GM12878 (cell line): ENCODE measurements around the gene BNIP2. TPM values are rescaled to one million over a fixed set of nuclear protein-coding genes. Genes with fewer than 3 reads are reported as not detected.

Source experiments
- ATAC-seq: fragments of 200-7000 bp; cut with Tn5 transposase; 3 replicates; pipeline ENCODE4 v1.9.1; 2020; ENCODE audit warnings: mild to moderate bottlenecking, moderate library complexity
- BruUV-seq: library from RNA; stranded (reverse); fragments of 400-500 nt; replicated peaks from 2 replicates; lab custom pipeline; 2021; lab: Mats Ljungman, UMichigan
- CTCF ChIA-PET: fragments of 300-600 bp; sonication (Branson Sonifier 250); formaldehyde crosslinking; extraction: SDS; loops from one replicate; lab custom pipeline; 2021; ENCODE audit warnings: inconsistent platforms; lab: Yijun Ruan, JAX
- POLR2A ChIA-PET: fragments of 350-600 bp; formaldehyde crosslinking; extraction: SDS; loops from one replicate; lab custom pipeline; 2021; ENCODE audit warnings: inconsistent platforms; lab: Charles Lee
- RAD21 ChIA-PET: fragments of 300-600 bp; sonication (Branson Sonifier 250); formaldehyde crosslinking; loops from one replicate; lab custom pipeline; 2023; ENCODE audit warnings: antibody characterized with exemption; ENCODE audit not compliant: unreplicated experiment; lab: Charles Lee
- SMC1A ChIA-PET: fragments of 300-600 bp; sonication (Branson Sonifier 250); formaldehyde crosslinking; loops from one replicate; lab custom pipeline; 2023; ENCODE audit not compliant: unreplicated experiment, uncharacterized antibody; lab: Charles Lee
- DNase-seq: peaks from one replicate; pipeline ENCODE4 v3.0.0-alpha.2; 2011; ENCODE audit warnings: low read depth, low spot score
- FAIRE-seq: peaks from 3 replicates; lab custom pipeline; 2011; peaks lifted over from hg19 to GRCh38; lab: Jason Lieb, UNC
- H2AFZ ChIP-seq: 2 replicates; pipeline ENCODE4 v1.6.0; 2011; ENCODE audit warnings: low read depth, low read length, control low read depth; ENCODE audit not compliant: control insufficient read depth
- H3K27ac ChIP-seq: 2 replicates; pipeline ENCODE4 v1.5.1; 2011; ENCODE audit warnings: control low read depth; ENCODE audit not compliant: control insufficient read depth, insufficient read depth
- H3K27me3 ChIP-seq, 2 experiments: replicated peaks in 1 of 2; 2 replicates each; pipeline versions ENCODE4 v1.6.0 to v1.6.1; 2011; ENCODE audit warnings: low read length in 1 of 2; ENCODE audit not compliant: control insufficient read depth in 2 of 2, insufficient read depth in 2 of 2
- H3K36me3 ChIP-seq, 2 experiments: 2 replicates each; pipeline ENCODE4 v1.5.1; 2011; ENCODE audit warnings: low read length in 1 of 2; ENCODE audit not compliant: control insufficient read depth in 2 of 2, insufficient read depth in 2 of 2
- H3K4me1 ChIP-seq: 2 replicates; pipeline ENCODE4 v1.6.1; 2011; ENCODE audit warnings: mild to moderate bottlenecking, low read length, moderate library complexity, mixed read lengths; ENCODE audit not compliant: control insufficient read depth, insufficient read depth
- H3K4me2 ChIP-seq: 2 replicates; pipeline ENCODE4 v1.6.0; 2011; ENCODE audit warnings: control low read depth; ENCODE audit not compliant: control insufficient read depth, insufficient read depth
- H3K4me3 ChIP-seq: fragments of 200-600 bp; sonication (generic); 2 replicates; pipeline ENCODE4 v1.5.1; 2016
- H3K79me2 ChIP-seq: 2 replicates; pipeline ENCODE4 v1.6.0; 2011; ENCODE audit warnings: low read length; ENCODE audit not compliant: control insufficient read depth, insufficient read depth
- H3K9ac ChIP-seq: 2 replicates; pipeline ENCODE4 v1.8.0; 2011; ENCODE audit warnings: low read length, control low read depth, mixed read lengths; ENCODE audit not compliant: control insufficient read depth, insufficient read depth
- H3K9me3 ChIP-seq: replicated peaks from 3 replicates; pipeline ENCODE4 v1.5.1; 2011; ENCODE audit warnings: mild to moderate bottlenecking, low read length; ENCODE audit not compliant: control insufficient read depth, insufficient read depth
- H4K20me1 ChIP-seq: 2 replicates; pipeline ENCODE4 v1.6.0; 2011; ENCODE audit not compliant: control insufficient read depth, insufficient read depth
- CBX3 ChIP-seq: fragments of 200-600 bp; sonication (generic); IDR thresholded peaks from 2 replicates; pipeline ENCODE4 v1.6.1; 2016; ENCODE audit warnings: low read depth, borderline replicate concordance
- EGR1 ChIP-seq, 2 experiments: IDR thresholded peaks; 1 replicate in 1 of 2; 2 replicates in 1 of 2; pipeline ENCODE4 v1.6.1; 2011 to 2012; ENCODE audit warnings: low read depth in 2 of 2, low read length in 2 of 2, borderline replicate concordance in 1 of 2, mild to moderate bottlenecking in 1 of 2, moderate library complexity in 1 of 2
- ETV6 ChIP-seq, 2 experiments: fragments of 450-650 bp in 1 of 2; IDR thresholded peaks in 1 of 2; conservative IDR thresholded peaks in 1 of 2; 2 replicates each; pipeline ENCODE4 v1.6.1; 2014; ENCODE audit warnings: antibody characterized with exemption in 1 of 2, borderline replicate concordance in 1 of 2, low read depth in 1 of 2, mild to moderate bottlenecking in 1 of 2, moderate library complexity in 1 of 2
- HDAC2 ChIP-seq: fragments of 200-600 bp; sonication (generic); IDR thresholded peaks from 2 replicates; pipeline ENCODE4 v1.6.1; 2017
- KLF5 ChIP-seq: fragments of 450-650 bp; IDR thresholded peaks from 2 replicates; pipeline ENCODE4 v1.6.1; 2014; ENCODE audit warnings: mild to moderate bottlenecking; ENCODE audit not compliant: partially characterized antibody
- MYC ChIP-seq: IDR thresholded peaks from 2 replicates; pipeline ENCODE4 v1.6.1; 2011; ENCODE audit warnings: mild to moderate bottlenecking, low read length, moderate library complexity, inconsistent platforms; ENCODE audit not compliant: insufficient read depth, insufficient replicate concordance, insufficient read length, severe bottlenecking
- NFXL1 ChIP-seq: fragments of 450-650 bp; IDR thresholded peaks from 2 replicates; pipeline ENCODE4 v1.6.1; 2017; ENCODE audit warnings: antibody characterized with exemption, mild to moderate bottlenecking, borderline replicate concordance
- POU2F2 ChIP-seq: IDR thresholded peaks from 3 replicates; pipeline ENCODE4 v1.6.1; 2011; ENCODE audit warnings: low read depth, mild to moderate bottlenecking, low read length, borderline replicate concordance
- RUNX3 ChIP-seq: IDR thresholded peaks from 2 replicates; pipeline ENCODE4 v1.6.1; 2012; ENCODE audit warnings: low read length, inconsistent platforms
- SREBF2 ChIP-seq: IDR thresholded peaks from 2 replicates; pipeline ENCODE4 v1.6.1; 2012; ENCODE audit warnings: mild to moderate bottlenecking, low read length
- SUZ12 ChIP-seq: fragments of 200-600 bp; sonication (generic); IDR thresholded peaks from one replicate; pipeline ENCODE4 v1.6.1; 2018; ENCODE audit warnings: antibody characterized with exemption, mild to moderate bottlenecking; ENCODE audit not compliant: unreplicated experiment
- TARDBP ChIP-seq: IDR thresholded peaks from 2 replicates; pipeline ENCODE4 v1.6.1; 2016; ENCODE audit warnings: borderline replicate concordance
- ZNF622 ChIP-seq: fragments of 450-650 bp; IDR thresholded peaks from 2 replicates; pipeline ENCODE4 v1.6.1; 2017; ENCODE audit warnings: mild to moderate bottlenecking, inconsistent platforms
- WGBS: methylation state at CpG from one replicate; pipeline ENCODE4 v1.1.6; 2016; ENCODE audit warnings: low lambda C conversion rate; ENCODE audit not compliant: insufficient replicate concordance, insufficient coverage; ENCODE audit errors: missing lambda C conversion rate; 5-methylcytosine and 5-hydroxymethylcytosine counted together
- in situ Hi-C: fragments of 300-500 bp; cut with MboI; formaldehyde crosslinking; loops from 9 replicates; pipeline ENCODE4 v1.14.3; 2018; ENCODE audit warnings: mixed read lengths
- intact Hi-C: fragments of 100-400 bp; cut with micrococcal nuclease; formaldehyde crosslinking; loops from one replicate; pipeline ENCODE4 v1.14.2; 2022; ENCODE audit not compliant: unreplicated experiment
- polyA plus RNA-seq, 11 experiments: library from polyadenylated mRNA; depleted of rRNA in 4 of 11; unstranded in 6 of 11; stranded (reverse) in 5 of 11; fragments of >200 nt; fragmentation: Nextera tagmentation in 4 of 11; fragmentation: Illumina TruSeq in 1 of 11; extraction: Ambion mirVana in 4 of 11; extraction: Trizol in 1 of 11; gene quantifications; 1 replicate in 1 of 11; 2 replicates in 10 of 11; pipeline versions ENCODE4 v1.2.1 to v1.2.3, GENCODE V29; 2011 to 2016; ENCODE audit warnings: inconsistent platforms in 2 of 11, missing spikeins in 2 of 11, low read depth in 1 of 11
- total RNA-seq, 4 experiments: library from RNA; depleted of rRNA in 3 of 4; stranded (reverse); fragments of >200 nt in 3 of 4; fragmentation: Illumina TruSeq in 1 of 4; extraction: Trizol in 1 of 4; gene quantifications; 2 replicates each; pipeline versions ENCODE4 v1.2.1 to v1.2.3, GENCODE V29; 2013 to 2021
- TF ChIP-seq, protein P1 (sequence below): fragments of 450-650 bp; IDR thresholded peaks from 2 replicates; pipeline ENCODE4 v1.6.1; 2018; ENCODE audit warnings: borderline replicate concordance, mild to moderate bottlenecking; ENCODE audit not compliant: partially characterized antibody
- TF ChIP-seq, protein P2 (sequence below): IDR thresholded peaks from 2 replicates; pipeline ENCODE4 v1.6.1; 2011; ENCODE audit warnings: borderline replicate concordance, low read depth, mild to moderate bottlenecking, moderate library complexity, low read length; ENCODE audit not compliant: insufficient read depth, poor library complexity, severe bottlenecking
- TF ChIP-seq, protein P3 (sequence below): IDR thresholded peaks from 2 replicates; pipeline ENCODE4 v1.6.1; 2011; ENCODE audit warnings: borderline replicate concordance, low read depth, mild to moderate bottlenecking, moderate library complexity, mixed read lengths, low read length; ENCODE audit not compliant: insufficient read depth; ENCODE audit errors: extremely low read length
- TF ChIP-seq, protein P4 (sequence below): fragments of 450-650 bp; IDR thresholded peaks from 2 replicates; pipeline ENCODE4 v1.6.1; 2017; ENCODE audit warnings: low read depth, mild to moderate bottlenecking, moderate library complexity

The BNIP2 gene
- total and polyA plus RNA-seq, 10 of the 15 experiments (the other 5 are each of a cell fraction or from before 2014, with no cell fraction given) = 29.9 to 122 (median 67.7) TPM

DNA sequence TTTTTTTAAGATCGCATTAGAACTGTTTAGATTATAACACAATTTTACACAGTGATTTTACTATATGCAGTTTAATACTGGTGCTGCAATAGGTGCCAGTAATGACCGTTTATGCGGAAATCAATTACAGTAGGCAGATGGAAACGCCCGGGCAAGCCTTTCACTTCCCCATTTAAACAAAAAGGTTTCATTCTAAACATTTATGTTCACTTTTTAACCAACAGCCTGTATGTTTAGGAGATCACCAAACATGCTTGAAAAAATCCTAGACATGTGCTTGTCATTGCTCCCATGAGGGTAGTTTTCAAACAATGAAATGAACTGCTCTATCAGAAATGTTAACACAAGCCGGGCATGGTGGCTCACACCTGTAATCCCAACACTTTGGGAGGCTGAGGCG lies 2.7 kb downstream of the BNIP2 start:
- Histone ChIP-seq H3K9ac (peak overlapping the region; percentile 16; the same call in 1 of the 2 replicates), H3K4me1 (peaks cover 9% of the 10 kb centered on the region), H3K79me2 (peaks cover 59% of the 10 kb centered on the region), H3K27ac (peak overlapping the region; percentile 81), H3K9me3 (no peaks in the 10 kb centered on the region), H3K4me2 (peak overlapping the region; percentile 98), H3K27me3 (no peaks in the 10 kb centered on the region), H2AFZ (no peak overlapping the region), H3K4me3 (peak overlapping the region; percentile 65), H3K36me3 (peaks cover under 1 to 8% of the 10 kb centered on the region in 2 experiments; a peak in 3 of 4 replicates), H4K20me1 (no peaks in the 10 kb centered on the region)
- DNase-seq (peak; percentile 36), FAIRE-seq (no peak), ATAC-seq (peak; percentile 28)
- CTCF ChIA-PET = interaction anchor here (0.7 kb wide), 1 partner anchor 489 kb away, joined by 3 read pairs; no protein-coding TSS in a partner anchor
- in situ Hi-C loops = no loop called here
- intact Hi-C loops = loop anchor here (5.0 kb wide), 1 partner anchor 711 kb away; the partner anchor contains the start of gene ANXA2
- SMC1A ChIA-PET = interaction anchor here (0.9 to 1.9 kb wide), 2 partner anchors 62 to 154 kb away, joined by 3 to 5 read pairs; no protein-coding TSS in a partner anchor
- RAD21 ChIA-PET = no interaction called here
- BruUV-seq = TSS peak; percentile 25
- POLR2A ChIA-PET = no interaction called here
- 9% methylated on average over 7 of the region's 7 CpGs for WGBS
- TF ChIP-seq MYC (no peak), SUZ12 (no peak), CBX3 (no peak), TARDBP (no peak), ETV6 (conservative IDR thresholded peaks at IDR 0.05 in 1 of 2, IDR thresholded peaks at IDR 0.05 in 1 of 2; ENCODE audit: borderline replicate concordance in 1 of 2, low read depth in 1 of 2) (peak in 1 of 2 experiments; percentile 53; a peak in 1 of 4 replicates), ZNF622 (no peak), RUNX3 (peak; percentile 21; the same call in 1 of the 2 replicates), SREBF2 (no peak), EGR1 (IDR thresholded peaks at IDR 0.05; ENCODE audit: borderline replicate concordance in 1 of 2, low read depth in 2 of 2, low read length in 2 of 2) (no peak), KLF5 (no peak), HDAC2 (no peak), NFXL1 (no peak), POU2F2 (no peak)
- TF ChIP-seq, protein P1, sequence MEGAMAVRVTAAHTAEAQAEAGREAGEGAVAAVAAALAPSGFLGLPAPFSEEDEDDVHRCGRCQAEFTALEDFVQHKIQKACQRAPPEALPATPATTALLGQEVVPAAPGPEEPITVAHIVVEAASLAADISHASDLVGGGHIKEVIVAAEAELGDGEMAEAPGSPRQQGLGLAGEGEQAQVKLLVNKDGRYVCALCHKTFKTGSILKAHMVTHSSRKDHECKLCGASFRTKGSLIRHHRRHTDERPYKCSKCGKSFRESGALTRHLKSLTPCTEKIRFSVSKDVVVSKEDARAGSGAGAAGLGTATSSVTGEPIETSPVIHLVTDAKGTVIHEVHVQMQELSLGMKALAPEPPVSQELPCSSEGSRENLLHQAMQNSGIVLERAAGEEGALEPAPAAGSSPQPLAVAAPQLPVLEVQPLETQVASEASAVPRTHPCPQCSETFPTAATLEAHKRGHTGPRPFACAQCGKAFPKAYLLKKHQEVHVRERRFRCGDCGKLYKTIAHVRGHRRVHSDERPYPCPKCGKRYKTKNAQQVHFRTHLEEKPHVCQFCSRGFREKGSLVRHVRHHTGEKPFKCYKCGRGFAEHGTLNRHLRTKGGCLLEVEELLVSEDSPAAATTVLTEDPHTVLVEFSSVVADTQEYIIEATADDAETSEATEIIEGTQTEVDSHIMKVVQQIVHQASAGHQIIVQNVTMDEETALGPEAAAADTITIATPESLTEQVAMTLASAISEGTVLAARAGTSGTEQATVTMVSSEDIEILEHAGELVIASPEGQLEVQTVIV = no peak
- TF ChIP-seq, protein P2, sequence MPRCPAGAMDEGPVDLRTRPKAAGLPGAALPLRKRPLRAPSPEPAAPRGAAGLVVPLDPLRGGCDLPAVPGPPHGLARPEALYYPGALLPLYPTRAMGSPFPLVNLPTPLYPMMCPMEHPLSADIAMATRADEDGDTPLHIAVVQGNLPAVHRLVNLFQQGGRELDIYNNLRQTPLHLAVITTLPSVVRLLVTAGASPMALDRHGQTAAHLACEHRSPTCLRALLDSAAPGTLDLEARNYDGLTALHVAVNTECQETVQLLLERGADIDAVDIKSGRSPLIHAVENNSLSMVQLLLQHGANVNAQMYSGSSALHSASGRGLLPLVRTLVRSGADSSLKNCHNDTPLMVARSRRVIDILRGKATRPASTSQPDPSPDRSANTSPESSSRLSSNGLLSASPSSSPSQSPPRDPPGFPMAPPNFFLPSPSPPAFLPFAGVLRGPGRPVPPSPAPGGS = no peak
- TF ChIP-seq, protein P3, sequence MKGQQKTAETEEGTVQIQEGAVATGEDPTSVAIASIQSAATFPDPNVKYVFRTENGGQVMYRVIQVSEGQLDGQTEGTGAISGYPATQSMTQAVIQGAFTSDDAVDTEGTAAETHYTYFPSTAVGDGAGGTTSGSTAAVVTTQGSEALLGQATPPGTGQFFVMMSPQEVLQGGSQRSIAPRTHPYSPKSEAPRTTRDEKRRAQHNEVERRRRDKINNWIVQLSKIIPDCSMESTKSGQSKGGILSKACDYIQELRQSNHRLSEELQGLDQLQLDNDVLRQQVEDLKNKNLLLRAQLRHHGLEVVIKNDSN = no peak
- TF ChIP-seq, protein P4, sequence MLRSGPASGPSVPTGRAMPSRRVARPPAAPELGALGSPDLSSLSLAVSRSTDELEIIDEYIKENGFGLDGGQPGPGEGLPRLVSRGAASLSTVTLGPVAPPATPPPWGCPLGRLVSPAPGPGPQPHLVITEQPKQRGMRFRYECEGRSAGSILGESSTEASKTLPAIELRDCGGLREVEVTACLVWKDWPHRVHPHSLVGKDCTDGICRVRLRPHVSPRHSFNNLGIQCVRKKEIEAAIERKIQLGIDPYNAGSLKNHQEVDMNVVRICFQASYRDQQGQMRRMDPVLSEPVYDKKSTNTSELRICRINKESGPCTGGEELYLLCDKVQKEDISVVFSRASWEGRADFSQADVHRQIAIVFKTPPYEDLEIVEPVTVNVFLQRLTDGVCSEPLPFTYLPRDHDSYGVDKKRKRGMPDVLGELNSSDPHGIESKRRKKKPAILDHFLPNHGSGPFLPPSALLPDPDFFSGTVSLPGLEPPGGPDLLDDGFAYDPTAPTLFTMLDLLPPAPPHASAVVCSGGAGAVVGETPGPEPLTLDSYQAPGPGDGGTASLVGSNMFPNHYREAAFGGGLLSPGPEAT = 0 out of 2 replicates have a peak, but pooled peaks have one; percentile 13
